HEK293 (cell line): ENCODE results near the gene ALDH9A1.
A peak's percentile ranks its signal among the peaks of the same experiment; 100 is the strongest.

ENCODE experiments used
- AEBP2 ChIP-seq: fragments of 450-650 bp; formaldehyde crosslinking; IDR thresholded peaks from 2 replicates; pipeline ENCODE4 v1.5.1; 2016; ENCODE audit warnings: missing biosample characterization, missing genetic modification characterization, borderline replicate concordance
- ATF2 ChIP-seq: fragments of 450-650 bp; formaldehyde crosslinking; IDR thresholded peaks from 2 replicates; pipeline ENCODE4 v1.5.1; 2016; ENCODE audit warnings: missing biosample characterization, missing genetic modification characterization, low read depth
- EGR2 ChIP-seq: fragments of 450-650 bp; formaldehyde crosslinking; IDR thresholded peaks from 2 replicates; pipeline ENCODE4 v1.5.1; 2016; ENCODE audit warnings: low read depth, missing biosample characterization, missing genetic modification characterization
- FEZF1 ChIP-seq: fragments of 450-650 bp; formaldehyde crosslinking; IDR thresholded peaks from 2 replicates; pipeline ENCODE4 v1.5.1; 2016; ENCODE audit warnings: missing biosample characterization, missing genetic modification characterization
- GFI1B ChIP-seq: fragments of 450-650 bp; formaldehyde crosslinking; IDR thresholded peaks from 2 replicates; pipeline ENCODE4 v1.5.1; 2016; ENCODE audit warnings: missing biosample characterization, missing genetic modification characterization
- GLI4 ChIP-seq: fragments of 450-650 bp; formaldehyde crosslinking; IDR thresholded peaks from 2 replicates; pipeline ENCODE4 v1.5.1; 2016; ENCODE audit warnings: missing biosample characterization, missing genetic modification characterization
- GLIS2 ChIP-seq: fragments of 450-650 bp; formaldehyde crosslinking; IDR thresholded peaks from 2 replicates; pipeline ENCODE4 v1.5.1; 2016; ENCODE audit warnings: missing biosample characterization, missing genetic modification characterization
- HOXD13 ChIP-seq: sonication (generic); formaldehyde crosslinking; IDR thresholded peaks from 2 replicates; pipeline ENCODE4 v1.8.0; 2022; ENCODE audit warnings: missing genetic modification reagents, borderline replicate concordance
- IKZF3 ChIP-seq: fragments of 450-650 bp; IDR thresholded peaks from 2 replicates; pipeline ENCODE4 v1.5.0; 2018; ENCODE audit warnings: missing biosample characterization, mild to moderate bottlenecking, missing genetic modification characterization, moderate library complexity
- KLF10 ChIP-seq: fragments of 450-650 bp; IDR thresholded peaks from 2 replicates; pipeline ENCODE4 v1.5.1; 2018; ENCODE audit warnings: missing biosample characterization, mild to moderate bottlenecking, missing genetic modification characterization
- KLF16 ChIP-seq: fragments of 450-650 bp; formaldehyde crosslinking; IDR thresholded peaks from 2 replicates; pipeline ENCODE4 v1.5.1; 2017; ENCODE audit warnings: missing biosample characterization, missing genetic modification characterization
- MEIS1 ChIP-seq: sonication (generic); formaldehyde crosslinking; IDR thresholded peaks from 2 replicates; pipeline ENCODE4 v1.8.1; 2022; ENCODE audit warnings: missing genetic modification reagents, mild to moderate bottlenecking, borderline replicate concordance
- SALL2 ChIP-seq: fragments of 450-650 bp; formaldehyde crosslinking; IDR thresholded peaks from 2 replicates; pipeline ENCODE4 v1.5.0; 2017; ENCODE audit warnings: missing biosample characterization, mild to moderate bottlenecking, missing genetic modification characterization, borderline replicate concordance
- TCF7L2 ChIP-seq: IDR thresholded peaks from 2 replicates; pipeline ENCODE4 v1.6.1; 2011; ENCODE audit warnings: low read depth, mild to moderate bottlenecking, inconsistent platforms, low read length, moderate library complexity, borderline replicate concordance
- YY2 ChIP-seq: fragments of 450-650 bp; formaldehyde crosslinking; IDR thresholded peaks from 2 replicates; pipeline ENCODE4 v1.5.1; 2016; ENCODE audit warnings: missing biosample characterization, missing genetic modification characterization
- ZBTB17 ChIP-seq: fragments of 450-650 bp; formaldehyde crosslinking; IDR thresholded peaks from 2 replicates; pipeline ENCODE4 v1.5.1; 2016; ENCODE audit warnings: missing biosample characterization, missing genetic modification characterization
- ZBTB20 ChIP-seq: fragments of 450-650 bp; formaldehyde crosslinking; IDR thresholded peaks from 2 replicates; pipeline ENCODE4 v1.5.1; 2016; ENCODE audit warnings: missing biosample characterization, missing genetic modification characterization
- ZBTB7A ChIP-seq: fragments of 450-650 bp; formaldehyde crosslinking; IDR thresholded peaks from 2 replicates; pipeline ENCODE4 v1.5.1; 2016; ENCODE audit warnings: low read depth, missing biosample characterization, missing genetic modification characterization
- ZFP69B ChIP-seq: fragments of 450-650 bp; formaldehyde crosslinking; IDR thresholded peaks from 2 replicates; pipeline ENCODE4 v1.5.1; 2016; ENCODE audit warnings: missing biosample characterization, missing genetic modification characterization
- ZNF132 ChIP-seq: fragments of 450-650 bp; formaldehyde crosslinking; IDR thresholded peaks from 2 replicates; pipeline ENCODE4 v1.5.1; 2017; ENCODE audit warnings: missing biosample characterization, missing genetic modification characterization, borderline replicate concordance
- ZNF214 ChIP-seq: fragments of 450-650 bp; formaldehyde crosslinking; IDR thresholded peaks from 2 replicates; pipeline ENCODE4 v1.5.1; 2017; ENCODE audit warnings: missing biosample characterization, mild to moderate bottlenecking, missing genetic modification characterization, borderline replicate concordance
- ZNF221 ChIP-seq: fragments of 450-650 bp; formaldehyde crosslinking; IDR thresholded peaks from 2 replicates; pipeline ENCODE4 v1.5.1; 2017; ENCODE audit warnings: missing biosample characterization, missing genetic modification characterization, borderline replicate concordance
- ZNF391 ChIP-seq: fragments of 450-650 bp; formaldehyde crosslinking; IDR thresholded peaks from 2 replicates; pipeline ENCODE4 v1.5.1; 2016; ENCODE audit warnings: low read depth, missing biosample characterization, missing genetic modification characterization, borderline replicate concordance
- ZNF404 ChIP-seq: fragments of 450-650 bp; formaldehyde crosslinking; IDR thresholded peaks from 2 replicates; pipeline ENCODE4 v1.5.1; 2017; ENCODE audit warnings: missing biosample characterization, missing genetic modification characterization
- ZNF416 ChIP-seq: fragments of 450-650 bp; formaldehyde crosslinking; IDR thresholded peaks from 2 replicates; pipeline ENCODE4 v1.5.1; 2016; ENCODE audit warnings: missing biosample characterization, missing genetic modification characterization
- ZNF423 ChIP-seq: fragments of 450-650 bp; formaldehyde crosslinking; IDR thresholded peaks from 2 replicates; pipeline ENCODE4 v1.5.1; 2016; ENCODE audit warnings: missing biosample characterization, missing genetic modification characterization
- ZNF473 ChIP-seq: fragments of 450-650 bp; formaldehyde crosslinking; IDR thresholded peaks from 2 replicates; pipeline ENCODE4 v1.5.1; 2017; ENCODE audit warnings: missing biosample characterization, missing genetic modification characterization
- ZNF521 ChIP-seq: fragments of 450-650 bp; formaldehyde crosslinking; IDR thresholded peaks from 2 replicates; pipeline ENCODE4 v1.5.1; 2017; ENCODE audit warnings: missing biosample characterization, mild to moderate bottlenecking, missing genetic modification characterization
- ZNF548 ChIP-seq: fragments of 450-650 bp; formaldehyde crosslinking; IDR thresholded peaks from 2 replicates; pipeline ENCODE4 v1.5.1; 2016; ENCODE audit warnings: missing biosample characterization, missing genetic modification characterization
- ZNF639 ChIP-seq: fragments of 450-650 bp; formaldehyde crosslinking; IDR thresholded peaks from 2 replicates; pipeline ENCODE4 v1.5.1; 2016; ENCODE audit warnings: missing biosample characterization, missing genetic modification characterization
- ZNF658 ChIP-seq: fragments of 450-650 bp; formaldehyde crosslinking; IDR thresholded peaks from 2 replicates; pipeline ENCODE4; 2016; ENCODE audit warnings: missing biosample characterization, missing genetic modification characterization
- TF ChIP-seq, protein P1 (sequence below): fragments of 450-650 bp; formaldehyde crosslinking; IDR thresholded peaks from 2 replicates; pipeline ENCODE4 v1.5.1; 2017; ENCODE audit warnings: missing biosample characterization, missing genetic modification characterization
- TF ChIP-seq, protein P2 (sequence below): fragments of 450-650 bp; formaldehyde crosslinking; IDR thresholded peaks from 2 replicates; pipeline ENCODE4 v1.5.1; 2016; ENCODE audit warnings: missing biosample characterization, missing genetic modification characterization
- TF ChIP-seq, protein P3 (sequence below): fragments of 450-650 bp; formaldehyde crosslinking; IDR thresholded peaks from 2 replicates; pipeline ENCODE4; 2016; ENCODE audit warnings: missing biosample characterization, missing genetic modification characterization

The ALDH9A1 gene

DNA sequence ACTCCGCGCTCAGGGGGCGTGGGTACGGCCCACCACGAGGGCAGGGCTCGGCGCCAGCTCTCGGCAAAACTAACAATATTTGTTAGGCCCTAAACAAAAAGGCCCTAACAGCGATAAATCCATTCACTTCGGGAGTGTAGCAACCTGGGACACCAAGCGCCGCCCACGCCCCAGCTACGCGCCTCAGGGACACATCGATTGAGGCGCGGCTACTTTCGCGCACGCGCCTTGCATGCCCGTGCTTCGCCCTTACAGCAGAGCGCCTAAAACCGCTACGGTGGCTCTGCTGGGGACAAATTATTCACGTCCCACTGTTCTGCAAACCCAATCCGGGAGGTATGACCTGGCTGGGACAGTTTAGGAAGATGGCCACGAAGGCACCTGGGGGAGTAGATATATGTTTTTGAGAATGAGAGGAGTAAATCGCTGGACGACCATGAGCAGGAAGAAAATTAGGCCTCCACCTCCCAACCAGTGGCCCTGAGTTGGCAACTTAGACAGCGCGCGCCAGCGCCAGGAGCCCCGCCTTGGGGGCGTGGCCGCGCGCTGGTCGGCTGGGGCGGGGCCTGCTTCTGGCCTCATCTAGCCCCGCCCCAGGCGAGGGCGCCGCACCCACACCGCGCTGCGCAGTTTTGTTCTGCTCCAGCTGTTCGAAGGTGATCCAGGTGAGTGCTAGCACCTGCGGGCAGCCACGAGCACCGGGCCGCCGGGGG, 67.6 kb downstream of the ALDH9A1 start, which contains the start of gene MGST3 (continued):
- no peak for TF ChIP-seq ATF2 (tag by site-specific recombination)
- TF ChIP-seq GFI1B (tag by site-specific recombination) = no peak
- TF ChIP-seq ZNF132 (tag by site-specific recombination) = no peak
- TF ChIP-seq, protein P1, sequence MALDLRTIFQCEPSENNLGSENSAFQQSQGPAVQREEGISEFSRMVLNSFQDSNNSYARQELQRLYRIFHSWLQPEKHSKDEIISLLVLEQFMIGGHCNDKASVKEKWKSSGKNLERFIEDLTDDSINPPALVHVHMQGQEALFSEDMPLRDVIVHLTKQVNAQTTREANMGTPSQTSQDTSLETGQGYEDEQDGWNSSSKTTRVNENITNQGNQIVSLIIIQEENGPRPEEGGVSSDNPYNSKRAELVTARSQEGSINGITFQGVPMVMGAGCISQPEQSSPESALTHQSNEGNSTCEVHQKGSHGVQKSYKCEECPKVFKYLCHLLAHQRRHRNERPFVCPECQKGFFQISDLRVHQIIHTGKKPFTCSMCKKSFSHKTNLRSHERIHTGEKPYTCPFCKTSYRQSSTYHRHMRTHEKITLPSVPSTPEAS (tag by site-specific recombination) = no peak
- TF ChIP-seq ZNF221 (tag by site-specific recombination) = no peak
- TF ChIP-seq ZBTB17 (tag by site-specific recombination) = peak; percentile 85
- no peak for TF ChIP-seq ZNF391 (tag by site-specific recombination)
- TF ChIP-seq ZNF639 = peak; percentile 61
- TF ChIP-seq ZNF404 (tag by site-specific recombination) = no peak
- no peak for TF ChIP-seq ZNF548
- no peak for TF ChIP-seq ZNF214 (tag by site-specific recombination)
- no peak for TF ChIP-seq ZNF473 (tag by site-specific recombination)
- no peak for TF ChIP-seq SALL2 (tag by site-specific recombination)
- peak; percentile 61 for TF ChIP-seq EGR2 (tag by site-specific recombination)
- no peak for TF ChIP-seq ZNF423 (tag by site-specific recombination)
- no peak for TF ChIP-seq YY2 (tag by site-specific recombination)
- TF ChIP-seq AEBP2 (tag by site-specific recombination) = no peak
- no peak for TF ChIP-seq GLI4
- no peak for TF ChIP-seq IKZF3 (tag by site-specific recombination)
- TF ChIP-seq ZNF416 (tag by site-specific recombination) = no peak
- TF ChIP-seq, protein P2, sequence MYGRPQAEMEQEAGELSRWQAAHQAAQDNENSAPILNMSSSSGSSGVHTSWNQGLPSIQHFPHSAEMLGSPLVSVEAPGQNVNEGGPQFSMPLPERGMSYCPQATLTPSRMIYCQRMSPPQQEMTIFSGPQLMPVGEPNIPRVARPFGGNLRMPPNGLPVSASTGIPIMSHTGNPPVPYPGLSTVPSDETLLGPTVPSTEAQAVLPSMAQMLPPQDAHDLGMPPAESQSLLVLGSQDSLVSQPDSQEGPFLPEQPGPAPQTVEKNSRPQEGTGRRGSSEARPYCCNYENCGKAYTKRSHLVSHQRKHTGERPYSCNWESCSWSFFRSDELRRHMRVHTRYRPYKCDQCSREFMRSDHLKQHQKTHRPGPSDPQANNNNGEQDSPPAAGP (tag by site-specific recombination) = peak; percentile 17; the same call in 1 of the 2 replicates
- TF ChIP-seq, protein P3, sequence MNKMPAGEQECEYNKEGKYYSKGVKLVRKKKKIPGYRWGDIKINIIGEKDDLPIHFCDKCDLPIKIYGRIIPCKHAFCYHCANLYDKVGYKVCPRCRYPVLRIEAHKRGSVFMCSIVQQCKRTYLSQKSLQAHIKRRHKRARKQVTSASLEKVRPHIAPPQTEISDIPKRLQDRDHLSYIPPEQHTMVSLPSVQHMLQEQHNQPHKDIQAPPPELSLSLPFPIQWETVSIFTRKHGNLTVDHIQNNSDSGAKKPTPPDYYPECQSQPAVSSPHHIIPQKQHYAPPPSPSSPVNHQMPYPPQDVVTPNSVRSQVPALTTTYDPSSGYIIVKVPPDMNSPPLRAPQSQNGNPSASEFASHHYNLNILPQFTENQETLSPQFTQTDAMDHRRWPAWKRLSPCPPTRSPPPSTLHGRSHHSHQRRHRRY (tag by site-specific recombination) = no peak
- TF ChIP-seq ZNF658 (tag by site-specific recombination) = no peak
- TF ChIP-seq ZFP69B (tag by site-specific recombination) = peak; percentile 62; the same call in 1 of the 2 replicates
- TF ChIP-seq ZBTB7A (tag by site-specific recombination) = no peak
- TF ChIP-seq MEIS1 (CRISPR knock-in tag) = no peak
- TF ChIP-seq ZBTB20 (tag by site-specific recombination) = 0 out of 2 replicates have a peak, but pooled peaks have one; percentile 20
- TF ChIP-seq ZNF521 (tag by site-specific recombination) = no peak
- TF ChIP-seq TCF7L2 = no peak
- peak; percentile 60; the same call in 1 of the 2 replicates for TF ChIP-seq KLF10
- TF ChIP-seq GLIS2 = peak; percentile 74
- TF ChIP-seq HOXD13 (CRISPR knock-in tag) = no peak
- TF ChIP-seq KLF16 (tag by site-specific recombination) = peak; percentile 52; the same call in 1 of the 2 replicates
- no peak for TF ChIP-seq FEZF1 (tag by site-specific recombination)
